Motor neuron (in vitro differentiated cells): ENCODE data around the gene NUDT8. TPM values are rescaled to one million over a fixed set of nuclear protein-coding genes. Genes with fewer than 3 reads are reported as not detected.
"Not testable (repeated sequence)": the region's sequence is repeated elsewhere in the genome, so short reads cannot be mapped to it uniquely, and the experiment has no call there.

Experiments used
- ATAC-seq, 8 experiments: fragments of 200-7000 bp; cut with Tn5 transposase; replicated peaks in 6 of 8; 2 replicates each; pipeline ENCODE4 v1.8.0; 2021; ENCODE audit warnings: mild to moderate bottlenecking in 8 of 8, moderate library complexity in 8 of 8
- H3K27ac ChIP-seq, 2 donors: fragments of 250-450 bp; sonication (Bioruptor Pico); 2 replicates each; pipeline ENCODE4 v1.9.0; 2021; ENCODE audit warnings: antibody characterized with exemption in 2 of 2, mild to moderate bottlenecking in 2 of 2, moderate library complexity in 1 of 2
- H3K4me1 ChIP-seq, 2 donors: fragments of 250-450 bp; sonication (Bioruptor Pico); replicated peaks in 1 of 2; 2 replicates each; pipeline ENCODE4 v1.6.1; 2021; ENCODE audit warnings: antibody characterized with exemption in 2 of 2, mild to moderate bottlenecking in 2 of 2, moderate library complexity in 1 of 2
- H3K4me3 ChIP-seq, 5 donors: fragments of 250-450 bp; sonication (Bioruptor Pico); 2 replicates each; pipeline ENCODE4 v1.9.0; 2021; ENCODE audit warnings: antibody characterized with exemption in 5 of 5, mild to moderate bottlenecking in 5 of 5, moderate library complexity in 4 of 5
- WGBS, 10 experiments: fragments of 450-650 bp; shearing (Covaris generic); methylation state at CpG; one replicate each; pipeline ENCODE4 v1.0.0; 2022; 5-methylcytosine and 5-hydroxymethylcytosine counted together
- in situ Hi-C, 9 experiments: fragments of 400-800 bp; cut with MboI; loops; one replicate each; pipeline ENCODE4 v1.15.0; 2021; ENCODE audit warnings: low sequenced_read_pairs in 9 of 9, low pct_unique_long_range_greater_than_20kb in 2 of 9; ENCODE audit not compliant: unreplicated experiment in 9 of 9
- total RNA-seq, 8 experiments: library from RNA; unstranded; fragments of 300-600 nt; gene quantifications; 2 replicates each; pipeline versions ENCODE4 v1.2.3 to v1.2.4, GENCODE V29; 2022

NUDT8 gene
- total RNA-seq, 8 experiments from 2014 or later = 3.3 to 13.3 (median 5.1) TPM

- H3K4me3 ChIP-seq = no peak overlapping the region
- peak overlapping the region in 1 of 2 donors; percentile 47 for H3K27ac ChIP-seq
- peaks cover 14 to 35% of the 10 kb centered on the region in 2 donors for H3K4me1 ChIP-seq
- in situ Hi-C loops = loop anchor here in 1 of 9 experiments (25.0 kb wide), 1 partner anchor 160 kb away; no protein-coding TSS in a partner anchor
- 60 to 97% (median 77%) methylated on average over 1 to 5 of the region's 6 CpGs; no CpG with 5 or more reads in 4 of the 10 experiments for WGBS, 10 experiments
- ATAC-seq = no peak
These were observed 2.3 kb downstream of the NUDT8 start for GRCh38 chr11:67627441-67627811.

DNA sequence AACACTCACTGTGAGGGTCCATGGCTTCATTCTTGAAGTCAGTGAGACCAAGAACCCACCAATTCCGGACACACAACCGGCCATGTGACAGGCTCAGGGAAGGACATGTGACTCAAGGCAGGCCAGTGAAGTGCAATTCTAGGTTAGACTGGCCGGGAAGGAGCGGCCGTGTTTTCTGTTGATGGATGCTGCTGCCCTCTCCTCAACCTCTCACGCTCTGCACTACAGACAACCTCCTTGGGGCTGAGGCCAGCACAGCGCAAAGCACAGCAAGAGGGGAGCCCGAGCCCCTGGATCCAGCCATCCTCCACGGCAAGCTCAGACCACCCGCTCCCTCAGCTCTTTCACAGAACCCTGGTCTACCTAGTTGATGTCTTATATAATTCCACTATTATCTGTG lies 2.8 kb downstream of the NUDT8 start:
- no peak for ATAC-seq
- peaks cover 14 to 39% of the 10 kb centered on the region in 2 donors for H3K4me1 ChIP-seq
- H3K4me3 ChIP-seq = no peak overlapping the region
- WGBS, 10 experiments = 17 to 100% (median 81%) methylated on average over 1 to 7 of the region's 10 CpGs; no CpG with 5 or more reads in 5 of the 10 experiments
- in situ Hi-C loops = loop anchor here in 1 of 9 experiments (25.0 kb wide), 1 partner anchor 160 kb away; no protein-coding TSS in a partner anchor
- peak overlapping the region in 1 of 2 donors; percentile 47 for H3K27ac ChIP-seq

DNA sequence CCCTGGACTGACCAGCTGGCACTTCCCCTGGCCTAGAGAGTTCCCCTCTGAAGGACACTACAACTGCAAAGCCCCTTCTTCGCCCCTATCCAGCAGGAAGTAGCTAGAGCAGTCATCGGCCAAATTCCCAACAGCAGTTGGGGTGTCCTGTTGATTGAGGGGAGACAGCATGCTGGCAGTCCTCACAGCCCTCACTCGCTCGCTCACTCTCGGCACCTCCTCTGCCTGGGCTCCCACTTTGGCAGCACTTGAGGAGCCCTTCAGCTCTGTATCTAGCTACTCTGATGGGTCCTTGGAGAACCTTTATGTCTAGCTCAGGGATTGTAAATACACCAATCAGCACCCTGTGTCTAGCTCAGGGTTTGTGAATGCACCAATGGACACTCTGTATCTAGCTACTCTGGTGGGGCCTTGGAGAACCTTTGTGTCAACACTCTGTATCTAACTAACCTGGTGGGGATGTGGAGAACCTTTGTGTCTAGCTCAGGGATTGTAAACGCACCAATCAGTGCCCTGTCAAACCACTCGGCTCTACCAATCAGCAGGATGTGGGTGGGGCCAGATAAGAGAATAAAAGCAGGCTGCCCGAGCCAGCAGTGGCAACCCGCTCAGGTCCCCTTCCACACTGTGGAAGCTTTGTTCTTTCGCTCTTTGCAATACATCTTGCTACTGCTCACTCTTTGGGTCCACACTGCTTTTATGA lies 3.5 kb downstream of the NUDT8 start:
- ATAC-seq, H3K4me3 ChIP-seq: not testable (repeated sequence)
- peak overlapping the region in 1 of 2 donors; percentile 47 for H3K27ac ChIP-seq
- 80 to 100% (median 89%) methylated on average over 1 to 4 of the region's 10 CpGs; no CpG with 5 or more reads in 5 of the 10 experiments for WGBS, 10 experiments
- H3K4me1 ChIP-seq = peaks cover 10 to 34% of the 10 kb centered on the region in 2 donors
- in situ Hi-C loops = loop anchor here in 1 of 9 experiments (25.0 kb wide), 1 partner anchor 161 kb away; no protein-coding TSS in a partner anchor

DNA sequence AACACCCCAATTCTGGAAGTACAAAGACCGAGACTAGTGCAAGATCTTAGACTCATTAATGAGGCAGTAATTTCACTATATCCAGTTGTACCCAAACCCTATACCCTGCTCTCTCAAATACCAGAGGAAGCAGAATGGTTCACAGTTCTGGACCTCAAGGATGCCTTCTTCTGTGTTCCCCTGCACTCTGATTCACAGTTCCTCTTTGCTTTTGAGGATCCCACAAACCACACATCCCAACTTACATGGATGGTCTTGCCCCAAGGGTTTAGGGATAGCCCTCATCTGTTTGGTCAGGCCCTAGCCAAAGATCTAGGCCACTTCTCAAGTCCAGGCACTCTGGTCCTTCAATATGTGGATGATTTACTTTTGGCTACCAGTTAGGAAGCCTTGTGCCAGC lies 5.9 kb downstream of the NUDT8 start:
- H3K27ac ChIP-seq, ATAC-seq, in situ Hi-C loops, H3K4me3 ChIP-seq: not testable (repeated sequence)
- H3K4me1 ChIP-seq = peaks cover 4 to 30% of the 10 kb centered on the region in 2 donors
- no CpG with 5 or more reads among the region's 1 CpG for WGBS, 10 experiments

DNA sequence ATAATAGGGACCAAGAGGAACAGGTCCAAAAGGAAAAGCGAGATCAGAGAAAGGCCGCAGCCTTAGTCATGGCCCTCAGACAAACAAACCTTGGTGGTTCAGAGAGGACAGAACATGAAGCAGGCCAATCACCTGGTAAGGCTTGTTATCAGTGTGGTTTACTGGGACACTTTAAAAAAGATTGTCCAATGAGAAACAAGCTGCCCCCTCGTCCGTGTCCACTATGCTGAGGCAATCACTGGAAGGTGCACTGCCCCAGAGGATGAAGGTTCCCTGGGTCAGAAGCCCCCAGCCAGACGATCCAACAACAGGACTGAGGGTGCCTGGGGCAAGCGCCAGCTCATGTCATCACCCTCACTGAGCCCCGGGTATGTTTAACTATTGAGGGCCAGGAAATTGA lies 6.8 kb downstream of the NUDT8 start:
- in situ Hi-C loops, H3K27ac ChIP-seq, ATAC-seq: not testable (repeated sequence)
- Histone ChIP-seq H3K4me3 (peak overlapping the region in 3 of 5 donors; percentile 34 to 47 (median 41)), H3K4me1 (peaks cover 4 to 30% of the 10 kb centered on the region in 2 donors)
- 60% methylated on average over 1 of the region's 7 CpGs; no CpG with 5 or more reads in 9 of the 10 experiments for WGBS, 10 experiments

DNA sequence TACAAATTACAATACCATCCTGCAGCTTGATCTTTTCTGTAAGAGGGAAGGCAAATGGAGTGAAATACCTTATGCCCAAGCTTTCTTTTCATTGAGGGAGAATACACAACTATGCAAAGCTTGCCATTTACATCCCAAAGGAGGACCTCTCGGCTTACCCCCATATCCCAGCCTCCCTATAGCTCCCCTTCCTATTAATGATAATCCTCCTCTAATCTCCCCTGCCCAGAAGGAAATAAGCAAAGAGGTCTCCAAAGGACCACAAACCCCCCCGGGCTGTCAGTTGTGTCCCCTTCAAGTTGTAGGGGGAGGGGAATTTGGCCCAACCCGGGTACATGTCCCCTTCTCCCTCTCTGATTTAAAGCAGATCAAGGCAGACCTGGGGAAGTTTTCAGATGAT lies 7.8 kb downstream of the NUDT8 start:
- 0 to 40% (median 0%) methylated on average over 1 of the region's 3 CpGs; no CpG with 5 or more reads in 7 of the 10 experiments for WGBS, 10 experiments
- in situ Hi-C loops, H3K27ac ChIP-seq, ATAC-seq: not testable (repeated sequence)
- Histone ChIP-seq H3K4me1 (peaks cover 3 to 23% of the 10 kb centered on the region in 2 donors), H3K4me3 (peak overlapping the region; percentile 34 to 47 (median 42))

DNA sequence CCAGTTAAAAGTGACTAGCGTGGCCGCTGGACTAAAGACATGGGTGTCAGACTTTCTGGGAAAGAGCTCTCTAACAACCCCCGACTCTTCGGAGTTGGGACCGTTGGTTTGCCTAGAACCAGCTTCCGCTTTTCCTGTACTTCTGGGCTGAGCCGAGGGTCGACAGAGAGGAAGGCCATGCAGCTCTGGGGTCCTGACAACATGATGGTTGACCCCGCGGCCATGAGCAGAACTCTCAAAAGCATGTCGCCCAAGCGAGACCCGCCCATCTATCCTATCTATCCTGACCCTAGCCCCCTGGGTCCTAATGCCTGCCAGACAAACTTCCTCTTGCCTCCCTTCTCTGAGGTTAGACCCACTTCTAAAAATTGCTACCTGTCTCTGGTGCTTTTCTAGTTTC lies 9.1 kb downstream of the NUDT8 start:
- ATAC-seq = peak in 3 of 8 experiments; percentile 53 to 71 (median 64)
- Histone ChIP-seq H3K4me1 (peaks cover 0 to 19% of the 10 kb centered on the region in 2 donors), H3K4me3 (peak overlapping the region; percentile 41 to 55 (median 45))
- in situ Hi-C loops, H3K27ac ChIP-seq: not testable (repeated sequence)
- 0 to 60% (median 0%) methylated on average over 1 to 11 of the region's 13 CpGs; no CpG with 5 or more reads in 6 of the 10 experiments for WGBS, 10 experiments

- peak in 5 of 8 experiments; percentile 51 to 64 (median 57) for ATAC-seq
- Histone ChIP-seq H3K4me3 (peak overlapping the region; percentile 41 to 55 (median 45)), H3K4me1 (peaks cover 0 to 19% of the 10 kb centered on the region in 2 donors), H3K27ac (peak overlapping the region in 1 of 2 donors; percentile 19)
- in situ Hi-C loops = not testable (repeated sequence)
- 0 to 87% (median 21%) methylated on average over 2 to 6 of the region's 33 CpGs; no CpG with 5 or more reads in 3 of the 10 experiments for WGBS, 10 experiments
These were observed 9.8 kb downstream of the NUDT8 start for GRCh38 chr11:67619683-67620618.

DNA sequence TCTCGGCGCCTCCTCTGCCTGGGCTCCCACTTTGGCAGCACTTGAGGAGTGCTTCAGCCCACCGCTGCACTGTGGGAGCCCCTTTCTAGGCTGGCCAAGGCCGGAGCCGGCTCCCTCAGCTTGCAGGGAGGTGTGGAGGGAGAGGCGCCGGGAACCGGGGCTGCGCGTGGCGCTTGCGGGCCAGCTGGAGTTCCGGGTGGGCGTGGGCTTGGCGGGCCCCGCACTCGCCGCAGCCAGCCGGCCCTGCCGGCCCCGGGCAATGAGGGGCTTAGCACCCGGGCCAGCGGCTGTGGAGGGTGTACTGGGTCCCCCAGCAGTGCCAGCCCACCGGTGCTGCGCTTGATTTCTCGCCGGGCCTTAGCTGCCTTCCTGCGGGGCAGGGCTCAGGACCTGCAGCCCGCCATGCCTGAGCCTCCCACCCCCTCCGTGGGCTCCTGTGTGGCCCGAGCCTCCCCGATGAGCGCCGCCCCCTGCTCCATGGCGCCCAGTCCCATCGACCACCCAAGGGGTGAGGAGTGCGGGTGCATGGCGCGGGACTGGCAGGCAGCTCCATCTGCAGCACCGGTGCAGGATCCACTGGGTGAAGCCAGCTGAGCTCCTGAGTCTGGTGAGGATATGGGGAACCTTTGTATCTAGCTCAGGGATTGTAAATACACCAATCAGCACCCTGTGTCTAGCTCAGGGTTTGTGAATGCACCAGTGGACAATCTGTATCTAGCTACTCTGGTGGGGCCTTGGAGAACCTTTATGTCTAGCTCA lies 10.7 kb downstream of the NUDT8 start:
- Histone ChIP-seq H3K4me3 (peak overlapping the region in 1 of 5 donors; percentile 55), H3K4me1 (peaks cover 0 to 19% of the 10 kb centered on the region in 2 donors)
- in situ Hi-C loops, H3K27ac ChIP-seq, ATAC-seq: not testable (repeated sequence)
- WGBS, 10 experiments = no CpG with 5 or more reads among the region's 40 CpGs

GRCh38 chr11:67617243-67617953 lies 12.3 kb downstream of the NUDT8 start:
- 38 to 89% (median 80%) methylated on average over 1 to 6 of the region's 7 CpGs; no CpG with 5 or more reads in 3 of the 10 experiments for WGBS, 10 experiments
- Histone ChIP-seq H3K27ac (no peak overlapping the region), H3K4me1 (peaks cover 0 to 6% of the 10 kb centered on the region in 2 donors), H3K4me3 (no peak overlapping the region)
- in situ Hi-C loops = no loop called here
- no peak for ATAC-seq

- H3K4me1 ChIP-seq = peaks cover 0 to 2% of the 10 kb centered on the region in 2 donors
- no peak overlapping the region for H3K27ac ChIP-seq
- in situ Hi-C loops = no loop called here
- ATAC-seq = no peak
- no peak overlapping the region for H3K4me3 ChIP-seq
- 20 to 67% (median 40%) methylated on average over 1 to 4 of the region's 11 CpGs; no CpG with 5 or more reads in 6 of the 10 experiments for WGBS, 10 experiments
These were observed 13.1 kb downstream of the NUDT8 start for GRCh38 chr11:67616431-67617242.
